NCI-H526 treated with DMSO at 0.1 percent for 48 hours (cell line): ENCODE measurements around the gene MARCHF3.
"Not testable (repeated sequence)": the region's sequence is repeated elsewhere in the genome, so short reads cannot be mapped to it uniquely, and the experiment has no call there.

Experiments
- DNase-seq: peaks from one replicate; lab custom pipeline; 2025; lab: John Stamatoyannopoulos, UW

Gene MARCHF3

DNA sequence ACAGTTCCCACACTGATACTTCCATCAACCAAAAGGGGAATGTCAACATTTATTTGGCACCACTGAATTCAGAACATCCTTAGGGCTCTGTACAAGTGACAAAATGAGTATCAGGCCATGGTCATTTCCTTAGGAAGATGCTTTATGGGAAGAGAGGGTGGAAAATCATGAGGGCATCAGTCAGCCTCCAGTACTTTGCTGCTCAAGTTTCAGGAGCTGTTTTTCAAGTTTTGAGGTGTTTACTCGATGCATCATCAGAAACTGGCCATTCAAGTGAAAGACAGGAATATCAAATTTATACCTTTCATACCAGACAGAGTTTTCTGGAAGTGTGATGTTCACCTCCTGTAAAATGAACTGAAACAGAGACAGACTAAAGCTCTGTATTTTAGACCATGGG is 21.2 kb upstream of the MARCHF3 start:
- DNase-seq: no peak

GRCh38 chr5:127046343-127047072 is 16.1 kb upstream of the MARCHF3 start:
- DNase-seq: no peak

GRCh38 chr5:127042593-127042992 is 12.2 kb upstream of the MARCHF3 start:
- DNase-seq: no peak

DNA sequence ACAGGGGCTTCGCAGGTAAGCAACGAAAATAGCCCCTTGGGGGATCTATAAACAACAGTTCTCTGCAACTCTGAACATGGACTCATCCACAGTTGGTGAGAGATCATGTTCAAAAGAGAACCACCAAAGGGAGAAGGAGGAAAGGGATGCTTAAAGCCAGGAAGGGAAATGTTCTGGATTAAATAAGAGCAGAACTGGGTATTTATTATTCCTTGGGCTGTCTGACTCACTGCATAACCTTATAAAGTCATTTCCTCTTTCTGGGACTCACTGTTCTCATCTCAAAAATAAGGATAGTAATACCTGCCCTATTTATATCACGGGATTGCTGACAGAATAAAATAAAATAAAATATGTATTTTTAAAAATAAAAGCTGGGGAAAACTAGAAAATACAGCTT is 11.2 kb upstream of the MARCHF3 start:
- DNase-seq: no peak

DNA sequence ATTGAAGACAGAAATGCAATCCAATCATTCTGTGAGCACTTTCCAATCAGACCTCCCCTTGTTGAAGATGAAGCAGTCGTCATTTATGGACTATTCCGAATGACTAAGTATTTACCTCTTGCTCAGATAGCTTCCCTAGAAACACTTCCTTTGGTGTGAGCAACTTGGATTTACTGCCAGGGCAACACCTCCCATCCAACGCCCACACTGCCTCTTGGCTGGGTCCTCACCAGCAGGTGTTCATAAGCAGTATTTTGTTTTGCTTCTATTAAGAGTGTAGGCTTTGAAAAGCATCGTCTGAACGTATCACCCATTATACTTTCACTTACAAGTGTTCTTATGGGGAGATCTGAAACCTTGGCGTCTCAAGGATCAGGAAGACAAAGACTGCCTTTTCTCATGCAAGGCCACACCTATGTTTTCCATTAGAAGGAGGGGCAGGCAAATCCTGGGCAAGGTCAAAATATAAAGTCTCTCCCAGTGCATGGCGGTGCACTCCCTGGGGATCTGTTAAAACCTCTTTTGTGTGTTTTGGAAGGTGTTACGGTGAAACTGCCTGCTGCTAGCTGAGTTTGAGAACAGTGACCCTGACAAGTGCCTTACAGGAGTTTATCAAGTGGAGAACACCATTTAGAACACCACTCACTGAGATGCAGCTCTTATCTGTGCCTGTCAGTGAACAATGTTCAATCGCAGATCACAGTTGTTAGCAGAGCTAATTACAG is 10.6 kb upstream of the MARCHF3 start:
- DNase-seq: peak; percentile 40

DNA sequence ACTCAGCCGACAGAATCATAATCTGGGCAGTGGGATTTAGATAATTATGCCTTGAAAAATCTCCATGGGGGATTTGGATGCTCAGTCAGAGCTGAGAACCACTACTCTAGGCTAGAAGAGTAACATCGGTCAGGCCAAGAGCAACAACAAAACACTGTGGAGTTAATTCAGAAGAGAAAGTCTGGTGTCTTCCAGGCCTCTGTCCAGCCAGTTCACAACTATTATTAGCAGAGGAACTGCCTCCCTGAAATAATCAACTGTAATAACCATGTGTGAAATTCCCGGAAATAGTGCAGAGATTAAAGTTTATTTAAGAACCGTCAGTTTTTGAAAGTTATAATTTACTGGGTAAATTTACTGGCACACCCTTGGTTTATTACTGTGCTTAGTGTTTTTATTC is 8.2 kb upstream of the MARCHF3 start:
- DNase-seq: no peak

DNA sequence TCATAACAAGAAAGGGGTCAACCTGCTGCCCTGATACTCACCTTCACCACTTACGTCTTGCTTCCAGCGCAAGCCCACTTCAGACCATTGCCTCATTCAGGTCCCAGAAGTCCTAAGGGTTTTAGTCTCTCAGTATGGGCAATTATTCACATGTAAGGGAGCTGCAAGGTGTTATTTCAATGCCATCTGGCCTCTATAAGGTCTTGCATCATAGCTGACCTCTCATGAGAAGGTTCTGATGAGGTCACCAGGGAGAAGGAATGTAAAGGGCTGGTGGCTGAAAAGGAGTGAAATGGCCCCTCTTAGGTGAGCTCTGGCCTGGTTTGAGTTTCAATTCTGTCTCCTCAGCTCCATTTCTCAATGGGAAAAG is 1.5 kb upstream of the MARCHF3 start:
- no peak for DNase-seq

DNA sequence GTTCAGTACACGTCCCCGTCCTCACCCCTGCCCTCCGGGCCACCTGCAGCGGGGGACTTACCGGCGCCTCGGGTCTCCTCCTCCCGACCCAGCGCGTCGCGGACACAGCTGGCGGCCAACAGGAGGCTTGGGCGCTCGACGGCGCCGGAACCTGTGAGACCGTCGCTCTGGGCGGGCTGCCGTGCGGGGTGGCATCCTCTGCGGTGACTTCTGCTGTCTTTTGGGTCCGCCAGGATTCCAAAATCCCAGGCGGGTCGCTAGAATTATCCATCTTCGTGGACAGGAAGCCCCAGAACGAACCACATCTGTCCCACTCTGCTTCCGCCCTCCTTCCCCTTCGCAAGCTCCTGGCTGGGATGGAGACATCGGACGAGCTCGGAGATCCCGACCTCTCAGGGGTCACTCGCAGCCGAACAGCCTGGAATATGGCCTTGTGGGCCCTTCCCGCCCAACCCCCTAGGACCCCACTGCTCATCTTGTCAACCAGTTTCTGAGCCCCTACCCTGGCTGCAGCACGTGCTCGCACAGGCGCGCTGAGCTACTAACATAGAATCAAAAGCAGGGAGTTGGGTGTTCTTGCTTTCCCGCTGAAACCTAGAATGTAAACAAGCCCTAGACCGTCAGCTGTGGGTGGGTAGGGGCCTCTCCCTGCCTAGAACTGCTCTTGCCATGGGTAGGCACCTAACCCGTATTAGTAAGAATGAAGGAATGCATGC is 947 bp upstream of the MARCHF3 start:
- no peak for DNase-seq

DNA sequence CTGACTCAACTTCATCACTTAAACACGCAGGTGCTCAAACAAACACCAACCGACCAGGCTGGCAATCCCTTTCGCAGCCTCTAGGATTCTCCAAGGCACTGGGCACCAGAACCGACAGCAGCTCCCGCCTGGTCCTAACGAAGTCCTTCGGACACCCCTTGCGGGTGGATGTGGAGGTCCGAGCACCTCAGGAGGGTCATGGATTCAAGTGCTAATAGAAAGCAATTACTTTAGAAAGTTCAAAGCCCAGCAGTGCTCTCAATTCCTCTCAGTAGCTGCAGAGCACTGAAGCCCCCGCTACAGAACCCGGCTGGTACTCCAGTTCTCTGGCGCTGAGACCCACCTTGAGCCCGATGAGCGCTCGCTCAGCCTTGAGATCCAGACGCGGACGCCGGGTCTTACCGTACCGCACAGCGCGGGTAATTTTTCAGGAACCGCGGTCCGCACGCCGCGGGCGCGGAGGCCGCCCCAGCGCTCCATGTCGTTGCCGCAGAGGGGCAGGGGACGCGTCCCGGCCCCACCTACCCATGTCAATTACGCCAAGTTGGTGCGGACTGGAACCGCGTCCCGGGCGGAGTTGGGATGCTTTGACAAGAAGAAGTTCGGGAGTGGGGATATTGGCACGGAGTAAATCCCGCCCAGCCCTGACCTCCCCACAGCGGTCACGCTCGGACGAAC is 638 bp downstream of the MARCHF3 start:
- peak; percentile 65 for DNase-seq

- peak; percentile 40 for DNase-seq
Measured at GRCh38 chr5:127028822-127029457, 1.4 kb downstream of the MARCHF3 start.

DNA sequence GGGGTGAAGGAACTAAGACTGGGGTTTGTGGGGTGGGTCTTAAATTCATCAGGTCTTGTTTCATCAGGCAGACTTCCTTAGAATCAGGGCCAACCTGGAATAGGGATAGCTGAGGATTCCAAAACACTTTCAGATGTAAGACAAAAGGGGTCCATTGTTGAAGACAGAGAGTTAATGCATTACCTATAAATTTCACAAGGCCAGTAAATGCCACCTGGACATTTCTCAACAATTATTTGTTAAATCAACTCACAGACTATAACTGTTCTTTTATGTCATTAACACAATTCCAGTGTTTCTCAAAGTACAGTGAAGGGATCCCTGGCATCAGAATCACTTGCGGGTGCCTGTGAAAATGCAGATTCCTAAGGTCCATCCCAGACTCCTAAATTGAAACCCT is 2.8 kb downstream of the MARCHF3 start:
- DNase-seq: no peak

DNA sequence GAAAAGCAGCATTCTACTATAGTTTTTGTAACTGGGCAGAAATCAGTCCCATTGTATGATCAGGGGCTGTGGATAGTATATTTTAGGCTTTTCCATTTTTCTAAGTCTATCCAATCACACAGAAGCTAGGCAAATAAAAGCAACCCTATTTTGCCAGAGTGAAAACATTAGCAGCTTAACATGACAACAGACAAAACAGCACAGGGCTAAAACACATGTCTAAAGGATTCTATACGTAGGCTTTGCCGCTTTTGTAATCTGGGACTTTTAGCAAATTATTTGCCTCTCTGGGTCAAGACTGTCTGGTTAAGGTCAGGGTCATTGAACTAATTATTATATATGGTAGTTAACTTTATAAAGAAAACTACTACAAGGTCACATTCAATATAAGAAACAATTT is 4.2 kb downstream of the MARCHF3 start:
- DNase-seq: no peak

DNA sequence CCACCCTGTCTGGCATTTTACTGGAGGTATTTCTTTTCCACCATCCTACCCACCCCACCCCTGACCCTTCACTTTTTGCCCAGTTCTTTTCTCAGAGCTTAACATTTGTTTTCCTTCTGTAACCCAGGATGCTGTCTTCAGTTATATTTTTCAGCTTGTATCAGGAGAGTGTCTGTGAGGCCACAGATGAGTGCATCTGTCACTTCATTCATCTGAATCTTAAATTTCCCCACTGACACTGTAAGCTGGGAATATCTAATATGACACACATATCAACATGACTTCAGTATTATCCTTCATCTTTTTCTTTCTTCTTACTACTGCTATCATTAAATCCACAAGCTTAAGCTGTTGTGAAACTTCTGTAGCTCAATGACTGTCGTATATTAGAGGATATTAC is 4.9 kb downstream of the MARCHF3 start:
- DNase-seq: no peak

GRCh38 chr5:127024821-127025220 is 5.5 kb downstream of the MARCHF3 start:
- DNase-seq: no peak

GRCh38 chr5:127023552-127024191 is 6.7 kb downstream of the MARCHF3 start:
- DNase-seq: not testable (repeated sequence)

DNA sequence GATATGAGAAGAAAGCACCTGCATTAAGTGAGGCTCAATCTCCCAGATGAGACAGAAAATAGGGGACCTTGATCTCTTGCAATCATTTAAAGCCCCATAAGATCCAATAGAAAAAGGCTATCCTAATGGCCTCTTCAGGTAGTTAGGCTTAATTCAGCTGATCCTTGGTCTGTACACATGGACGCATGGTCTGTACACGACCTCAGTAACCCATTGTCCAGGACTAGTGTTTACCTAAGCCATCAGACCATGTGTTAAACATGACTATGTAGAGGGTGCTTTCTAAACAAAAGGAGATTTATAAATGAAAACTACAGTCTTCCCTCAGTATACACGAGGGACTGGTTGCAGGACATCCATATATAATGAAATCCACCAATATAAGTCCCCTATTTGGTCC is 7.5 kb downstream of the MARCHF3 start:
- no peak for DNase-seq

- no peak for DNase-seq
Measured at GRCh38 chr5:127019928-127020327, 10.4 kb downstream of the MARCHF3 start.

GRCh38 chr5:127016722-127017121 is 13.6 kb downstream of the MARCHF3 start:
- DNase-seq: not testable (repeated sequence)

DNA sequence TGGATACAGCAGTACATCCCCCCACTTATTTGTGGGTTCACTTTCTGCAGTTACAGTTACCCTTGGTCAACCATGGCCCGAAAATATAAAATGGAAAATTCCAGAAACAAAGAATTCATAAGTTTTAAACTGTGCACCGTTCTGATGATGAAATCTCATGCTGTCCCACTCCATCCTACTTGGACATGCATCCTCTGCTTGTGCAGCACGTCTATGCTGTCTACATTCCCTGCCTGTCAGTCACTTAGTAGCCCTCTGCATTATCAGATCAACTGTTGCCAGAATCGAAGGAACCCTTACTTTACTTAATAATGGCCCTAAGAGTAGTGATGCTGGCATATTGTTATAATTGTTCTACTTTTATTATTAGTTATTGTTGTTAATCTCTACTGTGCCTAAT is 14.6 kb downstream of the MARCHF3 start:
- no peak for DNase-seq

- DNase-seq: no peak
Measured at GRCh38 chr5:127014573-127014972, 15.8 kb downstream of the MARCHF3 start.

GRCh38 chr5:127013407-127013806 is 17.0 kb downstream of the MARCHF3 start:
- DNase-seq: no peak

DNA sequence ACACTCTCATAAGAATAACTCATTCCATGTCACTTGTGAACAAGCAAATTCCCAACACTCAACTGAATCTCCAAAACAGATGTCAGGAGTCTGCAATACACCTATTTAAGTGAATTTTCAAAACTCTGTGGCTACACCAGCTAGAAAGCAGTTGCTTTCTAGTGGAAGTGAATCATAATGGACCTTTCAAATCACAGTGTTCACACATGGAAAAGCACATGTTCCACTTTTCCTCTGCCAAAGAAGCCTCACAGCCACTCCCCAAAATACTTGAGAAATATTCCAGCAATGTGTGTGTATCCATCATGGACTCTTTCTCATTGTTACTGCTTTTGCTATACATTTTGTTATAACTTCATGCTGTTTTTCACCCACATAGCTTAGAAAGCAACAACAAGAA is 17.4 kb downstream of the MARCHF3 start:
- DNase-seq: no peak
